ENCODE results near the gene TSGA10IP. TPM values are rescaled to one million over a fixed set of nuclear protein-coding genes. Genes with fewer than 3 reads are reported as not detected.

TSGA10IP gene
- total and polyA plus RNA-seq, 7 experiments from 2014 or later: 0.64 TPM; not detected in 6

GRCh38 chr11:65952052-65952521 lies 6.8 kb downstream of the TSGA10IP start:
- intact Hi-C loops (cut with micrococcal nuclease): no loop called here
- Mint-ChIP-seq H3K36me3 (no peaks in the 10 kb centered on the region), H3K4me1 (peaks cover 0 to 11% (median 7%) of the 10 kb centered on the region in 7 donors), H3K9me3 (no peaks in the 10 kb centered on the region), H3K27ac (no peak overlapping the region), H3K4me3 (no peak overlapping the region), H3K27me3 (peaks cover 0 to 9% (median 0%) of the 10 kb centered on the region in 5 donors)
- H3K27me3 ChIP-seq (ENCODE audit: control insufficient read depth in 2 of 2, insufficient read depth in 2 of 2, low read length in 2 of 2): no peaks in the 10 kb centered on the region
- peaks cover 0 to 7% of the 10 kb centered on the region in 2 donors for H3K4me1 ChIP-seq (ENCODE audit: control insufficient read depth in 2 of 2, insufficient read depth in 2 of 2, low read length in 2 of 2)
- no peaks in the 10 kb centered on the region for H3K36me3 ChIP-seq (ENCODE audit: control insufficient read depth in 2 of 3, insufficient read depth in 3 of 3, low read length in 3 of 3)
- ChIA-PET POLR2A (interaction anchor here (0.6 to 1.4 kb wide), 2 partner anchors 9 to 15 kb away, joined by 3 to 4 read pairs; no protein-coding TSS in a partner anchor), CTCF (interaction anchor here (0.6 kb wide), 1 partner anchor 68 kb away, joined by 3 read pairs; no protein-coding TSS in a partner anchor)
- no peak overlapping the region for H3K27ac ChIP-seq (ENCODE audit: low read depth, low read length)
- H3K4me3 ChIP-seq (ENCODE audit: low read length): no peak overlapping the region
- DNase-seq (no peak), ATAC-seq (no peak)
- no peaks in the 10 kb centered on the region for H3K9me3 ChIP-seq (ENCODE audit: control insufficient read depth in 2 of 3, low read length in 3 of 3)

GRCh38 chr11:65953471-65953870 lies 8.2 kb downstream of the TSGA10IP start:
- Mint-ChIP-seq H3K36me3 (no peaks in the 10 kb centered on the region), H3K4me3 (no peak overlapping the region), H3K27ac (no peak overlapping the region), H3K9me3 (no peaks in the 10 kb centered on the region), H3K4me1 (peaks cover 3 to 22% (median 18%) of the 10 kb centered on the region in 7 donors), H3K27me3 (peaks cover 0 to 7% (median 0%) of the 10 kb centered on the region in 5 donors)
- Histone ChIP-seq H3K36me3 (ENCODE audit: control insufficient read depth in 2 of 3, insufficient read depth in 3 of 3, low read length in 3 of 3) (no peaks in the 10 kb centered on the region), H3K27me3 (ENCODE audit: control insufficient read depth in 2 of 2, insufficient read depth in 2 of 2, low read length in 2 of 2) (no peaks in the 10 kb centered on the region), H3K4me3 (ENCODE audit: low read length) (no peak overlapping the region), H3K9me3 (ENCODE audit: control insufficient read depth in 2 of 3, low read length in 3 of 3) (no peaks in the 10 kb centered on the region), H3K27ac (ENCODE audit: low read depth, low read length) (no peak overlapping the region), H3K4me1 (ENCODE audit: control insufficient read depth in 2 of 2, insufficient read depth in 2 of 2, low read length in 2 of 2) (peaks cover 3 to 16% of the 10 kb centered on the region in 2 donors)
- DNase-seq (no peak), ATAC-seq (no peak)
- intact Hi-C loops (cut with micrococcal nuclease): no loop called here
- ChIA-PET CTCF (no interaction called here), POLR2A (interaction anchor here (0.5 kb wide), 1 partner anchor 623 kb away, joined by 3 read pairs; no protein-coding TSS in a partner anchor)

GRCh38 chr11:65954771-65955170 lies 9.5 kb downstream of the TSGA10IP start:
- Mint-ChIP-seq H3K27me3 (peaks cover 0 to 3% (median 0%) of the 10 kb centered on the region in 5 donors), H3K4me3 (no peak overlapping the region), H3K27ac (peak overlapping the region in 1 of 9 donors; percentile 18), H3K36me3 (no peaks in the 10 kb centered on the region), H3K9me3 (no peaks in the 10 kb centered on the region), H3K4me1 (peaks cover 4 to 24% (median 21%) of the 10 kb centered on the region in 7 donors)
- Histone ChIP-seq H3K4me1 (ENCODE audit: control insufficient read depth in 2 of 2, insufficient read depth in 2 of 2, low read length in 2 of 2) (peaks cover 3 to 16% of the 10 kb centered on the region in 2 donors), H3K27ac (ENCODE audit: low read depth, low read length) (no peak overlapping the region), H3K9me3 (ENCODE audit: control insufficient read depth in 2 of 3, low read length in 3 of 3) (no peaks in the 10 kb centered on the region), H3K4me3 (ENCODE audit: low read length) (no peak overlapping the region), H3K36me3 (ENCODE audit: control insufficient read depth in 2 of 3, insufficient read depth in 3 of 3, low read length in 3 of 3) (no peaks in the 10 kb centered on the region), H3K27me3 (ENCODE audit: control insufficient read depth in 2 of 2, insufficient read depth in 2 of 2, low read length in 2 of 2) (no peaks in the 10 kb centered on the region)
- ChIA-PET CTCF (interaction anchor here (0.6 to 1.1 kb wide), 3 partner anchors 18 to 661 kb away, joined by 4 to 6 read pairs (median 4); no protein-coding TSS in a partner anchor), POLR2A (interaction anchor here (0.5 to 1.5 kb wide), 8 partner anchors 9 to 96 kb away, joined by 3 to 9 read pairs (median 4); partner anchors contain the start of genes CCDC85B and FIBP)
- intact Hi-C loops (cut with micrococcal nuclease): no loop called here
- DNase-seq (no peak), ATAC-seq (no peak)

GRCh38 chr11:65958291-65958690 lies 13.0 kb downstream of the TSGA10IP start:
- ChIA-PET CTCF (interaction anchor here (0.9 to 3.4 kb wide), 5 partner anchors 16 to 98 kb away, joined by 3 to 20 read pairs (median 3); partner anchors contain the start of genes CCDC85B, FIBP and MUS81), POLR2A (interaction anchor here (0.8 to 6.7 kb wide), 8 partner anchors 30 to 98 kb away, joined by 3 to 108 read pairs (median 10); partner anchors contain the start of genes C11orf68, CCDC85B, CFL1 and CTSW)
- no peak overlapping the region for H3K4me3 ChIP-seq (ENCODE audit: low read length)
- peak overlapping the region; percentile 56 to 97 (median 88) for H3K27ac Mint-ChIP-seq
- no peaks in the 10 kb centered on the region for H3K27me3 ChIP-seq (ENCODE audit: control insufficient read depth in 2 of 2, insufficient read depth in 2 of 2, low read length in 2 of 2)
- DNase-seq (no peak), ATAC-seq (no peak)
- H3K4me3 Mint-ChIP-seq: peak overlapping the region in 2 of 10 donors; percentile 11 to 18
- H3K4me1 Mint-ChIP-seq: peaks cover 17 to 46% (median 42%) of the 10 kb centered on the region in 7 donors
- intact Hi-C loops (cut with micrococcal nuclease): no loop called here
- peak overlapping the region; percentile 80 for H3K27ac ChIP-seq (ENCODE audit: low read depth, low read length)
- peaks cover 15 to 29% of the 10 kb centered on the region in 2 donors for H3K4me1 ChIP-seq (ENCODE audit: control insufficient read depth in 2 of 2, insufficient read depth in 2 of 2, low read length in 2 of 2)
- H3K9me3 ChIP-seq (ENCODE audit: control insufficient read depth in 2 of 3, low read length in 3 of 3): no peaks in the 10 kb centered on the region
- H3K36me3 Mint-ChIP-seq: peaks cover 4 to 17% (median 8%) of the 10 kb centered on the region in 5 donors
- peaks cover 0 to 3% (median 0%) of the 10 kb centered on the region in 3 experiments for H3K36me3 ChIP-seq (ENCODE audit: control insufficient read depth in 2 of 3, insufficient read depth in 3 of 3, low read length in 3 of 3)
- no peaks in the 10 kb centered on the region for H3K27me3 Mint-ChIP-seq
- H3K9me3 Mint-ChIP-seq: no peaks in the 10 kb centered on the region

GRCh38 chr11:65958774-65959420 lies 13.6 kb downstream of the TSGA10IP start:
- intact Hi-C loops (cut with micrococcal nuclease): no loop called here
- Mint-ChIP-seq H3K36me3 (peaks cover 4 to 17% (median 8%) of the 10 kb centered on the region in 5 donors), H3K27me3 (no peaks in the 10 kb centered on the region), H3K4me1 (peaks cover 18 to 52% (median 46%) of the 10 kb centered on the region in 7 donors), H3K9me3 (no peaks in the 10 kb centered on the region), H3K27ac (peak overlapping the region in 7 of 9 donors; percentile 84 to 97 (median 88)), H3K4me3 (peak overlapping the region in 2 of 10 donors; percentile 4 to 51)
- ATAC-seq (no peak), DNase-seq (no peak)
- Histone ChIP-seq H3K27me3 (ENCODE audit: control insufficient read depth in 2 of 2, insufficient read depth in 2 of 2, low read length in 2 of 2) (no peaks in the 10 kb centered on the region), H3K36me3 (ENCODE audit: control insufficient read depth in 2 of 3, insufficient read depth in 3 of 3, low read length in 3 of 3) (peaks cover 0 to 4% (median 0%) of the 10 kb centered on the region in 3 experiments), H3K27ac (ENCODE audit: low read depth, low read length) (peak overlapping the region; percentile 80), H3K4me3 (ENCODE audit: low read length) (no peak overlapping the region), H3K9me3 (ENCODE audit: control insufficient read depth in 2 of 3, low read length in 3 of 3) (no peaks in the 10 kb centered on the region), H3K4me1 (ENCODE audit: control insufficient read depth in 2 of 2, insufficient read depth in 2 of 2, low read length in 2 of 2) (peaks cover 22 to 34% of the 10 kb centered on the region in 2 donors)
- CTCF ChIA-PET: interaction anchor here (0.9 to 3.4 kb wide), 5 partner anchors 16 to 99 kb away, joined by 3 to 20 read pairs (median 3); partner anchors contain the start of genes CCDC85B, FIBP and MUS81
- POLR2A ChIA-PET: interaction anchor here (0.8 to 6.7 kb wide), 8 partner anchors 31 to 99 kb away, joined by 3 to 108 read pairs (median 8); partner anchors contain the start of genes C11orf68, CCDC85B, CFL1 and CTSW

GRCh38 chr11:65960824-65961266 lies 15.6 kb downstream of the TSGA10IP start:
- no peaks in the 10 kb centered on the region for H3K9me3 ChIP-seq (ENCODE audit: control insufficient read depth in 2 of 3, low read length in 3 of 3)
- H3K4me1 ChIP-seq (ENCODE audit: control insufficient read depth in 2 of 2, insufficient read depth in 2 of 2, low read length in 2 of 2): peaks cover 27 to 39% of the 10 kb centered on the region in 2 donors
- no peaks in the 10 kb centered on the region for H3K27me3 ChIP-seq (ENCODE audit: control insufficient read depth in 2 of 2, insufficient read depth in 2 of 2, low read length in 2 of 2)
- ChIA-PET POLR2A (interaction anchor here (0.7 to 6.7 kb wide), 11 partner anchors 9 to 101 kb away, joined by 3 to 108 read pairs (median 4); partner anchors contain the start of genes C11orf68, CCDC85B, CFL1 and FIBP), CTCF (interaction anchor here (0.6 to 1.9 kb wide), 2 partner anchors 67 to 70 kb away, joined by 4 to 8 read pairs; partner anchors contain the start of gene CCDC85B)
- no peaks in the 10 kb centered on the region for H3K27me3 Mint-ChIP-seq
- peak overlapping the region; percentile 93 to 99 (median 98) for H3K4me3 Mint-ChIP-seq
- peak overlapping the region; percentile 96 to 99 (median 98) for H3K27ac Mint-ChIP-seq
- H3K4me3 ChIP-seq (ENCODE audit: low read length): peak overlapping the region; percentile 83
- peaks cover 9 to 24% (median 16%) of the 10 kb centered on the region in 3 experiments for H3K36me3 ChIP-seq (ENCODE audit: control insufficient read depth in 2 of 3, insufficient read depth in 3 of 3, low read length in 3 of 3)
- ATAC-seq (no peak), DNase-seq (no peak)
- no peaks in the 10 kb centered on the region for H3K9me3 Mint-ChIP-seq
- intact Hi-C loops (cut with micrococcal nuclease): loop anchor here (1.0 kb wide), 10 partner anchors 28 to 346 kb away; partner anchors contain the start of genes BANF1 (in 2 of the 2), C11orf68 (in 2 of the 2), DRAP1 (in 2 of the 2) and EIF1AD (in 2 of the 2)
- peak overlapping the region; percentile 96 for H3K27ac ChIP-seq (ENCODE audit: low read depth, low read length)
- peaks cover 21 to 64% (median 54%) of the 10 kb centered on the region in 7 donors for H3K4me1 Mint-ChIP-seq
- peaks cover 10 to 22% (median 16%) of the 10 kb centered on the region in 5 donors for H3K36me3 Mint-ChIP-seq

All from naive thymus-derived CD4-positive, alpha-beta T cell (primary cell).